Osteoblast (primary cell): ENCODE results near the gene SZRD1. TPM values are rescaled to one million over a fixed set of nuclear protein-coding genes. Genes with fewer than 3 reads are reported as not detected.

Experiments used
- DNase-seq: peaks from one replicate; pipeline ENCODE4 v3.0.0; 2011; ENCODE audit warnings: low spot score, mixed read lengths; ENCODE audit not compliant: insufficient read length; ENCODE audit errors: missing footprints
- H2AFZ ChIP-seq: 2 replicates; pipeline ENCODE4 v1.6.0; 2011; ENCODE audit warnings: mild to moderate bottlenecking, low read length
- H3K27ac ChIP-seq: 2 replicates; pipeline ENCODE4 v1.5.1; 2011; ENCODE audit warnings: mild to moderate bottlenecking, low read depth, low read length, moderate library complexity
- H3K27me3 ChIP-seq: 2 replicates; pipeline ENCODE4 v1.6.0; 2012; ENCODE audit warnings: mild to moderate bottlenecking, control low read depth, inconsistent platforms, low read length, moderate library complexity; ENCODE audit not compliant: insufficient read depth
- H3K36me3 ChIP-seq: 2 replicates; pipeline ENCODE4 v1.5.1; 2011; ENCODE audit warnings: mild to moderate bottlenecking, low read length, control low read depth, moderate library complexity; ENCODE audit not compliant: insufficient read depth
- H3K4me1 ChIP-seq: 2 replicates; pipeline ENCODE4 v1.5.1; 2011; ENCODE audit warnings: mild to moderate bottlenecking, low read length, control low read depth, moderate library complexity; ENCODE audit not compliant: insufficient read depth
- H3K4me2 ChIP-seq: 2 replicates; pipeline ENCODE4 v1.6.0; 2011; ENCODE audit warnings: mild to moderate bottlenecking, low read length; ENCODE audit not compliant: insufficient read depth
- H3K4me3 ChIP-seq: fragments of 200-600 bp; sonication (generic); 3 replicates; pipeline ENCODE4 v1.5.1; 2012; ENCODE audit warnings: mild to moderate bottlenecking, low read length, inconsistent platforms; ENCODE audit not compliant: insufficient read depth
- H3K79me2 ChIP-seq: 2 replicates; pipeline ENCODE4 v1.6.0; 2012; ENCODE audit warnings: mild to moderate bottlenecking, low read length, control low read depth, inconsistent platforms; ENCODE audit not compliant: insufficient read depth
- H3K9me3 ChIP-seq: 2 replicates; pipeline ENCODE4 v1.5.1; 2011; ENCODE audit warnings: low read depth, low read length, control low read depth
- H4K20me1 ChIP-seq: 2 replicates; pipeline ENCODE4 v1.6.0; 2012; ENCODE audit warnings: mild to moderate bottlenecking, low read length, control low read depth; ENCODE audit not compliant: insufficient read depth
- CTCF ChIP-seq: IDR thresholded peaks from 2 replicates; pipeline ENCODE4 v1.5.1; 2011; ENCODE audit warnings: mild to moderate bottlenecking, low read depth, low read length, moderate library complexity; ENCODE audit errors: extremely low read depth
- total RNA-seq: library from RNA; depleted of rRNA; stranded (reverse); fragments of >200 nt; gene quantifications from 2 replicates; pipeline ENCODE4 v1.2.3, GENCODE V29; 2012

The SZRD1 gene
- total RNA-seq, 1 donor = 66.2 TPM

GRCh38 chr1:16326833-16327404, 40.1 kb upstream of the SZRD1 start:
- peaks cover 58% of the 10 kb centered on the region for H3K79me2 ChIP-seq
- H3K36me3 ChIP-seq = no peaks in the 10 kb centered on the region
- H3K4me3 ChIP-seq = no peak overlapping the region
- no peak for TF ChIP-seq CTCF
- peaks cover 21% of the 10 kb centered on the region for H4K20me1 ChIP-seq
- no peak overlapping the region for H3K4me2 ChIP-seq
- H3K27ac ChIP-seq = no peak overlapping the region
- H3K9me3 ChIP-seq = no peaks in the 10 kb centered on the region
- H3K4me1 ChIP-seq = peaks cover 12% of the 10 kb centered on the region
- DNase-seq = no peak
- H2AFZ ChIP-seq = no peak overlapping the region
- no peaks in the 10 kb centered on the region for H3K27me3 ChIP-seq

- Histone ChIP-seq H4K20me1 (peaks cover 35% of the 10 kb centered on the region), H3K79me2 (peaks cover 80% of the 10 kb centered on the region), H3K4me2 (no peak overlapping the region)
Measured at GRCh38 chr1:16334655-16335340, 32.2 kb upstream of the SZRD1 start.

GRCh38 chr1:16338961-16339360, 28.1 kb upstream of the SZRD1 start:
- Histone ChIP-seq H3K36me3 (no peaks in the 10 kb centered on the region), H3K4me1 (no peaks in the 10 kb centered on the region), H3K27ac (no peak overlapping the region), H3K4me3 (no peak overlapping the region), H4K20me1 (peaks cover 40% of the 10 kb centered on the region), H3K79me2 (peaks cover 89% of the 10 kb centered on the region), H3K4me2 (no peak overlapping the region), H3K9me3 (no peaks in the 10 kb centered on the region), H2AFZ (no peak overlapping the region), H3K27me3 (no peaks in the 10 kb centered on the region)
- no peak for DNase-seq
- no peak for TF ChIP-seq CTCF

More at GRCh38 chr1:16334655-16335340, 32.2 kb upstream of the SZRD1 start:
- H3K27me3 ChIP-seq = no peaks in the 10 kb centered on the region
- no peak overlapping the region for H3K27ac ChIP-seq
- no peak for DNase-seq
- no peak overlapping the region for H3K4me3 ChIP-seq
- TF ChIP-seq CTCF = no peak
- no peaks in the 10 kb centered on the region for H3K36me3 ChIP-seq
- H2AFZ ChIP-seq = no peak overlapping the region
- H3K4me1 ChIP-seq = no peaks in the 10 kb centered on the region
- no peaks in the 10 kb centered on the region for H3K9me3 ChIP-seq

GRCh38 chr1:16340673-16341072, 26.4 kb upstream of the SZRD1 start:
- H4K20me1 ChIP-seq = peaks cover 37% of the 10 kb centered on the region
- no peak overlapping the region for H3K4me2 ChIP-seq
- DNase-seq = no peak
- no peaks in the 10 kb centered on the region for H3K4me1 ChIP-seq
- no peak overlapping the region for H2AFZ ChIP-seq
- H3K4me3 ChIP-seq = no peak overlapping the region
- H3K27me3 ChIP-seq = no peaks in the 10 kb centered on the region
- TF ChIP-seq CTCF = no peak
- H3K9me3 ChIP-seq = no peaks in the 10 kb centered on the region
- no peak overlapping the region for H3K27ac ChIP-seq
- H3K79me2 ChIP-seq = peaks cover 87% of the 10 kb centered on the region
- no peaks in the 10 kb centered on the region for H3K36me3 ChIP-seq
